ENCODE measurements around the gene MYO16. TPM values are rescaled to one million over a fixed set of nuclear protein-coding genes. Genes with fewer than 3 reads are reported as not detected.

Gene MYO16
- total RNA-seq, 1 donor from 2014 or later = 0.49 TPM

DNA sequence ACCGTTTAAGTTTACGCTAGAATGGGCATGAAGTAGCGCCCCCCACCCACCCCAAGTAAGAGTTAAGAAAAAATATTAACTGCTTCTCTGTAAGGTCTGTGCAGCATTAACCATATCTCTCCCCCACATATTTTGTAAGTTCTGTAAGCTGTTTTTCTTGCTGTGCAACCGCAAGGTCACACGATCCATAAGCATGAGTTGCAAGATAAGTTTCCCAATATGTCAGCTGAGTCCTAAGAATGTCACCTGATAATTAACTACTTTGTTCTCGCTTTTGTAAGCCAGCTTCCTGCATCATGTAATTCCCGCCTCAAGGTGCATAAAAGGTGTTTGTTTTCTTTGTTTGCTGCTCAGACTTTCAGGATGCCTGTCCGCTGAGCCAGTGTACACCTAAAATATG lies 187.0 kb downstream of the MYO16 start:
- no peak overlapping the region for H3K4me3 ChIP-seq
- no peak for DNase-seq (ENCODE audit: extremely low spot score in 2 of 2)
- H3K27ac ChIP-seq = no peak overlapping the region
- TF ChIP-seq, protein P1, sequence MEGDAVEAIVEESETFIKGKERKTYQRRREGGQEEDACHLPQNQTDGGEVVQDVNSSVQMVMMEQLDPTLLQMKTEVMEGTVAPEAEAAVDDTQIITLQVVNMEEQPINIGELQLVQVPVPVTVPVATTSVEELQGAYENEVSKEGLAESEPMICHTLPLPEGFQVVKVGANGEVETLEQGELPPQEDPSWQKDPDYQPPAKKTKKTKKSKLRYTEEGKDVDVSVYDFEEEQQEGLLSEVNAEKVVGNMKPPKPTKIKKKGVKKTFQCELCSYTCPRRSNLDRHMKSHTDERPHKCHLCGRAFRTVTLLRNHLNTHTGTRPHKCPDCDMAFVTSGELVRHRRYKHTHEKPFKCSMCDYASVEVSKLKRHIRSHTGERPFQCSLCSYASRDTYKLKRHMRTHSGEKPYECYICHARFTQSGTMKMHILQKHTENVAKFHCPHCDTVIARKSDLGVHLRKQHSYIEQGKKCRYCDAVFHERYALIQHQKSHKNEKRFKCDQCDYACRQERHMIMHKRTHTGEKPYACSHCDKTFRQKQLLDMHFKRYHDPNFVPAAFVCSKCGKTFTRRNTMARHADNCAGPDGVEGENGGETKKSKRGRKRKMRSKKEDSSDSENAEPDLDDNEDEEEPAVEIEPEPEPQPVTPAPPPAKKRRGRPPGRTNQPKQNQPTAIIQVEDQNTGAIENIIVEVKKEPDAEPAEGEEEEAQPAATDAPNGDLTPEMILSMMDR (IDR thresholded peaks at IDR 0.05) = no peak
- TF ChIP-seq POLR2AphosphoS5 (IDR thresholded peaks at IDR 0.05; ENCODE audit: insufficient read depth in 1 of 2, low read depth in 1 of 2) (no peak), POLR2A (IDR thresholded peaks at IDR 0.05) (no peak)
- no peaks in the 10 kb centered on the region for H3K27me3 ChIP-seq
- intact Hi-C loops (cut with DNase I) = no loop called here
- no peaks in the 10 kb centered on the region for H3K9me3 ChIP-seq
- no peaks in the 10 kb centered on the region for H3K4me1 ChIP-seq
- no peaks in the 10 kb centered on the region for H3K36me3 ChIP-seq

DNA sequence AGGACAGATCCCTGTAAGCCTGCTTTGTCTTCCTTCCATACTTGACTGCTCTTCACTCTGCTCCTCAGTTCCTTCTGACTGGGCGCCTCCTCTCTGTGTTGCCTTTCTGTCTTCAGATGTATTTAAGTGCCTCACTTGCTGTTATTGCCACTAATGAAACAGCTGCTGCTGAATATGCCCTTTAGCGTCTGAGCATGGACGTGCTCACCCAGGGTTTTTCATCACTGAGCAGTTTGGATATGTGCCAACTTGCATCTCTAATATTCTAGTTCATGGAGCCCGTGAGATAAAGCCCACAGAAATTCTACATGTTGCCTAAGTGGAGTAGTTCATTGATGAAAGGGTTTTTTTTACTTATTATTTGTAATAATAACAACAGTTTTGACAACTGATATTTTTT lies 198.2 kb downstream of the MYO16 start:
- Histone ChIP-seq H3K4me1 (no peaks in the 10 kb centered on the region), H3K27ac (no peak overlapping the region), H3K27me3 (no peaks in the 10 kb centered on the region), H3K9me3 (no peaks in the 10 kb centered on the region), H3K4me3 (no peak overlapping the region), H3K36me3 (no peaks in the 10 kb centered on the region)
- TF ChIP-seq POLR2A (IDR thresholded peaks at IDR 0.05) (no peak), POLR2AphosphoS5 (IDR thresholded peaks at IDR 0.05; ENCODE audit: insufficient read depth in 1 of 2, low read depth in 1 of 2) (no peak)
- TF ChIP-seq, protein P1 (IDR thresholded peaks at IDR 0.05) = no peak
- intact Hi-C loops (cut with DNase I) = no loop called here
- DNase-seq (ENCODE audit: extremely low spot score in 2 of 2) = no peak

DNA sequence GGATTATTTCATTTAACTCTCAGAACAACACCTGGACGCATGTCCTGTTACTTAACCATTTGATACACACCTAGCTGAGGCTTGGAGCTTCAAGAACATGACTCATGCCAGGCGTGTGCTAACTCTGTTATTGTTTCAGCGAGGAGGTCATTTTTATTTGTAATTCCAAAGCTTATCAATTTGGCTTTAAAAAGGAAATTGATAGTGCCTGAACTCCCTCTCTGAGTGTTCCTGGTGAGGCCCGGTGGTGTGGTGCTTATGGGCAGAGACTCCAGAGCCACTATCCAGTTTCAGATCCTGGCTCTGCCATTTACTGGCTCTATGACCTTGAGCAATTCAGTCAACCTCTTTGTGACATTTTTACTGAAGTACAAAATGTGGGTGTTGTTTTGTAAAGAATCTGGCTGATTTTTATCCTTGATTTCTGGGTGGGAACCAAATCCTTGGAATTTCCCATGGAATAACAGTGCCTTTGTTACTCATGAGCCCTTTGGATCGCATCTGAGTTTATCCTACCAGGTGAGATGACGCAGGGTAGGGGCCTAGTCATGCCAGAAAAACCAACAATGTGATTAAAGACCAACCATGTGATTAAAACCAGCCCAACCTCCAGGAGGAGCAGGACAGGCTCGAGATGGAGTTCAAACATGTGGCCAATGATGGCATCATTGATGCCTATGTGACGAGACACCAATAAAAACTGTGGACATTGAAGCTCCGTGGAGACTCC lies 198.8 kb downstream of the MYO16 start:
- Histone ChIP-seq H3K9me3 (no peaks in the 10 kb centered on the region), H3K27ac (no peak overlapping the region), H3K36me3 (no peaks in the 10 kb centered on the region), H3K4me1 (no peaks in the 10 kb centered on the region), H3K4me3 (no peak overlapping the region), H3K27me3 (no peaks in the 10 kb centered on the region)
- no peak for DNase-seq (ENCODE audit: extremely low spot score in 2 of 2)
- intact Hi-C loops (cut with DNase I) = no loop called here
- TF ChIP-seq POLR2AphosphoS5 (IDR thresholded peaks at IDR 0.05; ENCODE audit: insufficient read depth in 1 of 2, low read depth in 1 of 2) (no peak), POLR2A (IDR thresholded peaks at IDR 0.05) (no peak)
- TF ChIP-seq, protein P1 (IDR thresholded peaks at IDR 0.05) = no peak

DNA sequence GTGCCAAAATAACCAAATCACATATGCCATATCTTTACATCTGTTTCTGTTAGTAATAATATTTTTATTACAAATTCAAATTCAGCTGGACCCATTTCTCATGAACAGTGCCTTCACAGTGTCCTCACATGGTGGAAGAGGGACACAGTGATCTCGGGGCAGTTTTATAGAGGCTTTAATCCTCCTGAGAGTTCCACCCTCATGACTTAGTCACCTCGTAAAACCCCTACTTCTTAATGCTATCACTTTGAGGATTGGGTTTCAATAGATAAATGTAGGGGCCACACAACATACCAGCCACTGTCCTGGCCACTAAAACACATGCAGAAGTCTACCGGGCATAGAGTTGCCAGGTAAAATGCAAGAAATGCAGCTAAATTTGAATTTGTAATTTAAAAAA lies 201.5 kb downstream of the MYO16 start:
- intact Hi-C loops (cut with DNase I) = no loop called here
- Histone ChIP-seq H3K9me3 (no peaks in the 10 kb centered on the region), H3K4me3 (no peak overlapping the region), H3K27me3 (no peaks in the 10 kb centered on the region), H3K4me1 (no peaks in the 10 kb centered on the region), H3K36me3 (no peaks in the 10 kb centered on the region), H3K27ac (no peak overlapping the region)
- TF ChIP-seq POLR2A (IDR thresholded peaks at IDR 0.05) (no peak), POLR2AphosphoS5 (IDR thresholded peaks at IDR 0.05; ENCODE audit: insufficient read depth in 1 of 2, low read depth in 1 of 2) (no peak)
- TF ChIP-seq, protein P1 (IDR thresholded peaks at IDR 0.05) = no peak
- DNase-seq (ENCODE audit: extremely low spot score in 2 of 2) = no peak

DNA sequence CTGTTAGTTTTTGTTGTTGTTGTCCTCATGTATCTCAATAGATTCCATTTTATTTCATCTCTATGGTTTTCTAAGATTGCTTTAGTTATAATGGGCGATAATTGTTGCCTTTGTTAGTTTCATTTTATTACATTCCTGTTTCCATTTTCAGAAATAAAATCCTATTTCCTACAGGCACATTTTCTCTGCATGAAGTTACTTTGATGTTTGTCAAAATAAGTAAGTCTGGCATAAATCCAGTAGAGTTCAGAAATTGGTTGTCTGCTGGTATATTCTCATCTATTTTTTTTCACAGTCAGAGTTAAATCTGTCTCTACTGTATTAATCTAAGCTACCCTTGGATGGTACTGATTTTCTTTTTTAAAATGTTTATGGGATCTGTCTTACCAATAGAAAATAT lies 204.1 kb downstream of the MYO16 start:
- Histone ChIP-seq H3K4me3 (no peak overlapping the region), H3K27ac (no peak overlapping the region), H3K36me3 (no peaks in the 10 kb centered on the region), H3K9me3 (no peaks in the 10 kb centered on the region), H3K4me1 (no peaks in the 10 kb centered on the region), H3K27me3 (no peaks in the 10 kb centered on the region)
- TF ChIP-seq POLR2AphosphoS5 (IDR thresholded peaks at IDR 0.05; ENCODE audit: insufficient read depth in 1 of 2, low read depth in 1 of 2) (no peak), POLR2A (IDR thresholded peaks at IDR 0.05) (no peak)
- TF ChIP-seq, protein P1 (IDR thresholded peaks at IDR 0.05) = no peak
- intact Hi-C loops (cut with DNase I) = no loop called here
- DNase-seq (ENCODE audit: extremely low spot score in 2 of 2) = no peak
